Measurements from ENCODE around the gene NOL7.

DNA sequence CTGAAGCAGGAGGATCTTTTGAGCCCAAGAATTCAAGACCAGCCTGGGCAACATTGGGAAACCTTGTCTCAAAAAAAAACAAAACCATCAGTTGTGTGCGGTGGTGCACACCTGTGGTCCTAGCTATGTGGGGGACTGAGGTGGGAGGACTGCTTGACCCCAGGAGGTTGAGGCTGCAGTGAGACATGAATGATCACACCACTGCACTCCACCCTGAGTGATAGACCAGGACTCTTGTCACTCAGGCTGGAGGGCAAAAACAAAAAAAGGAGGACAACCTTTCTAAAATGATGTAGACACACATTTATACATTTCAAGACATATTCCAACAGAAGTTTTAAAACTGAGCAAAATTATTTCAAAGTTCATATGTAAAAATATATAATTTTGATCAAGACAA lies 45.1 kb downstream of the NOL7 start:
- TF ChIP-seq, protein P1, sequence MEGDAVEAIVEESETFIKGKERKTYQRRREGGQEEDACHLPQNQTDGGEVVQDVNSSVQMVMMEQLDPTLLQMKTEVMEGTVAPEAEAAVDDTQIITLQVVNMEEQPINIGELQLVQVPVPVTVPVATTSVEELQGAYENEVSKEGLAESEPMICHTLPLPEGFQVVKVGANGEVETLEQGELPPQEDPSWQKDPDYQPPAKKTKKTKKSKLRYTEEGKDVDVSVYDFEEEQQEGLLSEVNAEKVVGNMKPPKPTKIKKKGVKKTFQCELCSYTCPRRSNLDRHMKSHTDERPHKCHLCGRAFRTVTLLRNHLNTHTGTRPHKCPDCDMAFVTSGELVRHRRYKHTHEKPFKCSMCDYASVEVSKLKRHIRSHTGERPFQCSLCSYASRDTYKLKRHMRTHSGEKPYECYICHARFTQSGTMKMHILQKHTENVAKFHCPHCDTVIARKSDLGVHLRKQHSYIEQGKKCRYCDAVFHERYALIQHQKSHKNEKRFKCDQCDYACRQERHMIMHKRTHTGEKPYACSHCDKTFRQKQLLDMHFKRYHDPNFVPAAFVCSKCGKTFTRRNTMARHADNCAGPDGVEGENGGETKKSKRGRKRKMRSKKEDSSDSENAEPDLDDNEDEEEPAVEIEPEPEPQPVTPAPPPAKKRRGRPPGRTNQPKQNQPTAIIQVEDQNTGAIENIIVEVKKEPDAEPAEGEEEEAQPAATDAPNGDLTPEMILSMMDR (IDR thresholded peaks at IDR 0.05; ENCODE audit: low read depth, low read length, missing input control): no peak
- TF ChIP-seq, protein P2, sequence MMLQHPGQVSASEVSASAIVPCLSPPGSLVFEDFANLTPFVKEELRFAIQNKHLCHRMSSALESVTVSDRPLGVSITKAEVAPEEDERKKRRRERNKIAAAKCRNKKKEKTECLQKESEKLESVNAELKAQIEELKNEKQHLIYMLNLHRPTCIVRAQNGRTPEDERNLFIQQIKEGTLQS (IDR thresholded peaks at IDR 0.05): no peak
- TF ChIP-seq TAF1 (conservative IDR thresholded peaks at IDR 0.05) (no peak), YY1 (IDR thresholded peaks at IDR 0.05) (no peak), JUND (IDR thresholded peaks at IDR 0.05) (no peak), GABPA (IDR thresholded peaks at IDR 0.05 in 1 of 2, conservative IDR thresholded peaks at IDR 0.05 in 1 of 2) (no peak), FOXA1 (IDR thresholded peaks at IDR 0.05) (no peak), SP1 (IDR thresholded peaks at IDR 0.05) (no peak), RAD21 (IDR thresholded peaks at IDR 0.05) (no peak)
- TF ChIP-seq, protein P3, sequence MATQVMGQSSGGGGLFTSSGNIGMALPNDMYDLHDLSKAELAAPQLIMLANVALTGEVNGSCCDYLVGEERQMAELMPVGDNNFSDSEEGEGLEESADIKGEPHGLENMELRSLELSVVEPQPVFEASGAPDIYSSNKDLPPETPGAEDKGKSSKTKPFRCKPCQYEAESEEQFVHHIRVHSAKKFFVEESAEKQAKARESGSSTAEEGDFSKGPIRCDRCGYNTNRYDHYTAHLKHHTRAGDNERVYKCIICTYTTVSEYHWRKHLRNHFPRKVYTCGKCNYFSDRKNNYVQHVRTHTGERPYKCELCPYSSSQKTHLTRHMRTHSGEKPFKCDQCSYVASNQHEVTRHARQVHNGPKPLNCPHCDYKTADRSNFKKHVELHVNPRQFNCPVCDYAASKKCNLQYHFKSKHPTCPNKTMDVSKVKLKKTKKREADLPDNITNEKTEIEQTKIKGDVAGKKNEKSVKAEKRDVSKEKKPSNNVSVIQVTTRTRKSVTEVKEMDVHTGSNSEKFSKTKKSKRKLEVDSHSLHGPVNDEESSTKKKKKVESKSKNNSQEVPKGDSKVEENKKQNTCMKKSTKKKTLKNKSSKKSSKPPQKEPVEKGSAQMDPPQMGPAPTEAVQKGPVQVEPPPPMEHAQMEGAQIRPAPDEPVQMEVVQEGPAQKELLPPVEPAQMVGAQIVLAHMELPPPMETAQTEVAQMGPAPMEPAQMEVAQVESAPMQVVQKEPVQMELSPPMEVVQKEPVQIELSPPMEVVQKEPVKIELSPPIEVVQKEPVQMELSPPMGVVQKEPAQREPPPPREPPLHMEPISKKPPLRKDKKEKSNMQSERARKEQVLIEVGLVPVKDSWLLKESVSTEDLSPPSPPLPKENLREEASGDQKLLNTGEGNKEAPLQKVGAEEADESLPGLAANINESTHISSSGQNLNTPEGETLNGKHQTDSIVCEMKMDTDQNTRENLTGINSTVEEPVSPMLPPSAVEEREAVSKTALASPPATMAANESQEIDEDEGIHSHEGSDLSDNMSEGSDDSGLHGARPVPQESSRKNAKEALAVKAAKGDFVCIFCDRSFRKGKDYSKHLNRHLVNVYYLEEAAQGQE (IDR thresholded peaks at IDR 0.05): no peak
- TF ChIP-seq, protein P4, sequence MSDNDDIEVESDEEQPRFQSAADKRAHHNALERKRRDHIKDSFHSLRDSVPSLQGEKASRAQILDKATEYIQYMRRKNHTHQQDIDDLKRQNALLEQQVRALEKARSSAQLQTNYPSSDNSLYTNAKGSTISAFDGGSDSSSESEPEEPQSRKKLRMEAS (IDR thresholded peaks at IDR 0.05): no peak

All from liver (tissue), 3 donors.